Brain pericyte (primary cell): ENCODE results near the gene SCGB1D1.

Experiments used
- DNase-seq: peaks from one replicate; pipeline ENCODE4 v3.0.0-alpha.2; 2012; ENCODE audit warnings: low read depth, low spot score

The SCGB1D1 gene

DNA sequence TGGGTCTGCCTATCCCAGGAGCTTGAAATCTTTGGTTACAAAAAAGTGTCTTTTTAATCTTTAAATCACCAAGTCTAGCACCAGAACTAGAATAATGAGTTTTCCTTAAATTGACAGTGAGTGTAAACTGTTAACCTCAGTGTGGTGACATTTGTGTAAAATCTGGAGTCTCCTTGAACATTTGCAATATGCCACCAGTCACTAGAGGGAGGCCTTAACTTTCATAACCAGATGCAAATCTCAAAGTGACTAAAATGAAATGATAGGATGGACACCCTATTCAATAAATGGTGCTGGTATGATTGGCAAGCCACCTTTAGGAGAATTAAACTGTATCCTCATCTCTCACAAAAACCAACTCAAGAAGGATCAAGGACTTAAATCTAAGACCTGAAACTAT lies 43.7 kb downstream of the SCGB1D1 start:
- DNase-seq = no peak

DNA sequence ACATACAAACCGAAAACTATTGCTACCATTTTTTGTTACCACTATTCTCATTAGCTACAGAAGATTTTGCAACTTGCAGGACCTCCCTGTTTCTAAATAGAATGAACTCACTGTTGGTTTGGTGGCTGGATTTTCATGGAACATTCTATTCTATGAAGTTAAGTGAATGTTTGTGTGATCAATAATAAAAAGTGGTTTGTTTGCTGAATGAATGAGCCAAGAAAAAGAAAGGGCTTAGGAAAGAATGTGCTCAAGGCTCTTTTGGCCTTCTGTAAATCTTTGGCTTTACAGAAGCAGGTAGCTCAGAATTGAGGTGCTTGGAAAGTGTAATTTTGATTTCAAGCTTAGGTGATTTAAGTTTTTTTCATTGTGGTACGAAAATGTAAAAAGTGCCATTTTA lies 46.2 kb downstream of the SCGB1D1 start:
- no peak for DNase-seq

DNA sequence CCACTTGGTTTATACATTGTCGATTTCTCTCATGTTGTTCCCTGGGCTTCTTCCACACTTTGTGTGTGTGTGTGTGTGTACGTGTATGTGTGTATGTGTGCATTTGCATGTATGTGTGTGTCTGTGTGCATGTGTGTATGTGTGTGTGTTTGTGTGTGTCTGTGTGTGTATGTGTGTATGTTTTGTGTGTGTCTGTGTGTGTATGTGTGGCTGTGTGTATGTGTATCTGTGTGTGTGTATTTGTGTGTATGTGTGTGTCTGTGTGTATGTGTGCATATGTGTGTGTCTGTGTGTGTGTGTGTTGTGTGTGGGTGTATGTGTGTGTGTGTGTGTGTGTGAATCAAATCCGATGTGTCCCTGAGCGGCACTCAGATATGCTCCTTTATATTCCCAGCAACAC lies 47.5 kb downstream of the SCGB1D1 start:
- no peak for DNase-seq

DNA sequence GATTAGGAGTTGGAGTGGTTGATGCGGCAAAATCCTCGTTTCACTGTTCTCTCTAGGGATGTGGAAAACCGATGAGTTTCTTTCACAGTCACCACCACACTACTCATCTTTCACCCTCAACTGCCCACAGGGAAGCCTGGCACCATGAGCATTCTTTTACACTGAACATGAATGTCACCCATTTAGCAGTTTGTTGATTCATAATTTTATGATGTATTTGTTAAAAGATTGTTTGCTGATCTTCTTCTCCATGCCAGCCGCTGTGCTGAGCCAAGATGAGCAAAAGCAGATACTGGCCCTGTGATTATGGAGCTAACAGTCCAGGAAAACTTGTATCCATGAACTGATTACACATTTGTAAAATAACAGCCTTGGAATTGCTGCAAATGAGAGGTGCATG lies 48.1 kb downstream of the SCGB1D1 start:
- no peak for DNase-seq

DNA sequence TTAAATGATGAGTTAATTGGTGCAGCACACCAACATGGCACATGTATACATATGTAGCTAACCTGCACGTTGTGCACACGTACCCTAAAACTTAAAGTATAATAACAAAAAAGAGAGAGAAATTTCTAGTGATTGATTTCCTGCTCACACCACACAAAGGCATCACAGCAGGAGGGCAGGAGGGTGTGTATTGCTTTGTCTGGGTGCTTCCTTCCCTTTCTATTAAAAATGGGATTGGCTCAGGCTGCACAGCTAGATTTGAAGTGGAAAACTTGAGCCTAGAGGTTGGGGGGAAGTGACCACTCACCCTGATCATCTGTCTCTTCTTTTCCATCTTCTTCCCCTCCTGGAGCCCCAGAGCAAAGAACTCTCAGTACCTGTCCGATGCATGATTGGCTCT lies 51.1 kb downstream of the SCGB1D1 start:
- DNase-seq = no peak

DNA sequence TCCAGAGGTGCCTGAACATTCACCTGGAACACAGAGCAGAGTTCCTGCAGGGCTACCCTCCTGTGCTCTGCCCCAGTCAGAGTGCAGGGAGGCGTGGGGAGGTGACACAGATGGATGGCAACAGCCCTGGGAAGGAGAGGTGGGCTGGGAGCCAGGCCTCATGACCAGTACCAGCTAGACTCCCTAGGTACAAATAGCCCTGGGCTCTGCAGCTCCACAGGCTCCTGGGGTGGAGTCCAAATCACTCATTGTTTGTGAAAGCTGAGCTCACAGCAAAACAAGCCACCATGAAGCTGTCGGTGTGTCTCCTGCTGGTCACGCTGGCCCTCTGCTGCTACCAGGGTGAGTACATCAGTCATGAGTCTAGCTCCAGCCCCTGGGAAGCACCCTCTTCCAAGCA lies 52.0 kb downstream of the SCGB1D1 start, which contains the start of gene SCGB1D2:
Gene SCGB1D2 (plus strand): TSS at position 219 of the 400 bp plus-strand sequence. CDS start 69 bp downstream, at position 288.
- DNase-seq = no peak
